Raji (cell line): ENCODE data around the gene CLDN22.

ENCODE experiments used
- POLR2A ChIP-seq: IDR thresholded peaks from 2 replicates; pipeline ENCODE4 v1.6.1; 2011; ENCODE audit warnings: low read depth, low read length, control low read depth; ENCODE audit not compliant: insufficient read depth

CLDN22 gene

GRCh38 chr4:183272384-183272783 is 47.7 kb downstream of the CLDN22 start:
- TF ChIP-seq POLR2A, result no peak

GRCh38 chr4:183268556-183268955 is 51.5 kb downstream of the CLDN22 start:
- no peak for TF ChIP-seq POLR2A
